Esophagus squamous epithelium (tissue), 4 donors: ENCODE measurements around the gene P4HA3.

Experiments used
- POLR2A ChIP-seq, 4 donors: fragments of 450-650 bp; IDR thresholded peaks; one replicate each; pipeline ENCODE4 v1.6.1; 2017; ENCODE audit warnings: antibody characterized with exemption in 4 of 4, mild to moderate bottlenecking in 4 of 4, moderate library complexity in 3 of 4
- TF ChIP-seq, protein P1 (sequence below), 6 experiments: fragments of 450-650 bp in 4 of 6; fragments of 200-600 bp in 2 of 6; sonication (generic) in 2 of 6; IDR thresholded peaks; one replicate each; pipeline ENCODE4 v1.5.1; 2016 to 2019; ENCODE audit warnings: antibody characterized with exemption in 6 of 6, mild to moderate bottlenecking in 4 of 6, moderate library complexity in 4 of 6

DNA sequence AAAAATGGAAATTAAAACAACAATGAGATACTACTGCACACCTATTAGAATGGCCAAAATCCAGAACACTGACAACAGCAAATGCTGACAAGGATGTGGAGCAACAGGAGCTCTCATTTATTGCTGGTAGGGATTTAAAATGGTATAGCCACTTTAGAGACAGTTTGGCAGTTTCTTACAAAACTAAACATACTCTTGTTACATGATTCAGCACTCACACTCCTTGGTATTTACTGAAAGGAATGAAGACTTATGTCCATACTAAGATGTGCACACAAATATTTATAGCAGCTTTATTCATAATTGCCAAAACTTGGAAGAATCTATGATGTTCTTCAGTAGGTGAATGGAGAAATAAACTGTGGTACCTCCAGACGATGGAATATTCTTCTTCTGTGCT lies 46.0 kb upstream of the P4HA3 start:
- TF ChIP-seq POLR2A (IDR thresholded peaks at IDR 0.05), result no peak
- TF ChIP-seq, protein P1, sequence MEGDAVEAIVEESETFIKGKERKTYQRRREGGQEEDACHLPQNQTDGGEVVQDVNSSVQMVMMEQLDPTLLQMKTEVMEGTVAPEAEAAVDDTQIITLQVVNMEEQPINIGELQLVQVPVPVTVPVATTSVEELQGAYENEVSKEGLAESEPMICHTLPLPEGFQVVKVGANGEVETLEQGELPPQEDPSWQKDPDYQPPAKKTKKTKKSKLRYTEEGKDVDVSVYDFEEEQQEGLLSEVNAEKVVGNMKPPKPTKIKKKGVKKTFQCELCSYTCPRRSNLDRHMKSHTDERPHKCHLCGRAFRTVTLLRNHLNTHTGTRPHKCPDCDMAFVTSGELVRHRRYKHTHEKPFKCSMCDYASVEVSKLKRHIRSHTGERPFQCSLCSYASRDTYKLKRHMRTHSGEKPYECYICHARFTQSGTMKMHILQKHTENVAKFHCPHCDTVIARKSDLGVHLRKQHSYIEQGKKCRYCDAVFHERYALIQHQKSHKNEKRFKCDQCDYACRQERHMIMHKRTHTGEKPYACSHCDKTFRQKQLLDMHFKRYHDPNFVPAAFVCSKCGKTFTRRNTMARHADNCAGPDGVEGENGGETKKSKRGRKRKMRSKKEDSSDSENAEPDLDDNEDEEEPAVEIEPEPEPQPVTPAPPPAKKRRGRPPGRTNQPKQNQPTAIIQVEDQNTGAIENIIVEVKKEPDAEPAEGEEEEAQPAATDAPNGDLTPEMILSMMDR (IDR thresholded peaks at IDR 0.05), result no peak
